ENCODE data around the gene VPS37B.

DNA sequence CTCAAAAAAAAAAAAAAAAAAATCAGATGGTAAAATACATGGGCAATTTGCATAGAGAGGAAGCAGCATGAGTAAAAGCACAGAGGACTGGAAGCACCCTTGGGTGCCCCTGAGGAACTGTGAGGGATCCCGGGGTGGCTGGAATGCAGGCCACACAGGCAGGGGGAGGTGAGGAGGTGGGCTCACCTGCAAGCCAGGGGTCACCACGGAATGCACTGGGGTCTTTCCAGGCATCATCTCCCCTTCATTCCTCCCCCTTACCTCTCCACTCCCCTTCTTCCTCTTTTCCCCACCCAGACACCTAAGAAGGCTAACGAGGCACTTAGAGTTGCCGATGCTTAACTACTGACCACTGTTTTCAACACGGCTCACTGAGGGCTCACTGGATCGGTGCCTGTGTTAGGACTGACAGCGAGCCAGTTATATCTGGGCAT, 75.1 kb downstream of the VPS37B start:
- TF ChIP-seq, protein P1, sequence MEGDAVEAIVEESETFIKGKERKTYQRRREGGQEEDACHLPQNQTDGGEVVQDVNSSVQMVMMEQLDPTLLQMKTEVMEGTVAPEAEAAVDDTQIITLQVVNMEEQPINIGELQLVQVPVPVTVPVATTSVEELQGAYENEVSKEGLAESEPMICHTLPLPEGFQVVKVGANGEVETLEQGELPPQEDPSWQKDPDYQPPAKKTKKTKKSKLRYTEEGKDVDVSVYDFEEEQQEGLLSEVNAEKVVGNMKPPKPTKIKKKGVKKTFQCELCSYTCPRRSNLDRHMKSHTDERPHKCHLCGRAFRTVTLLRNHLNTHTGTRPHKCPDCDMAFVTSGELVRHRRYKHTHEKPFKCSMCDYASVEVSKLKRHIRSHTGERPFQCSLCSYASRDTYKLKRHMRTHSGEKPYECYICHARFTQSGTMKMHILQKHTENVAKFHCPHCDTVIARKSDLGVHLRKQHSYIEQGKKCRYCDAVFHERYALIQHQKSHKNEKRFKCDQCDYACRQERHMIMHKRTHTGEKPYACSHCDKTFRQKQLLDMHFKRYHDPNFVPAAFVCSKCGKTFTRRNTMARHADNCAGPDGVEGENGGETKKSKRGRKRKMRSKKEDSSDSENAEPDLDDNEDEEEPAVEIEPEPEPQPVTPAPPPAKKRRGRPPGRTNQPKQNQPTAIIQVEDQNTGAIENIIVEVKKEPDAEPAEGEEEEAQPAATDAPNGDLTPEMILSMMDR (IDR thresholded peaks at IDR 0.05): no peak
- TF ChIP-seq POLR2A (IDR thresholded peaks at IDR 0.05) (no peak), POLR2AphosphoS5 (IDR thresholded peaks at IDR 0.05) (no peak), EP300 (IDR thresholded peaks at IDR 0.05; ENCODE audit: low read depth) (no peak)

All from transverse colon (tissue), 4 donors.